HepG2 (cell line): ENCODE measurements around the gene ELN. TPM values are rescaled to one million over a fixed set of nuclear protein-coding genes. Genes with fewer than 3 reads are reported as not detected.

Experiments
- ATF2 ChIP-seq: sonication (generic); formaldehyde crosslinking; IDR thresholded peaks from 2 replicates; pipeline ENCODE4 v1.4.0; 2020; ENCODE audit warnings: missing genetic modification reagents
- EHMT2 ChIP-seq: fragments of 200-600 bp; sonication (generic); IDR thresholded peaks from 2 replicates; pipeline ENCODE4 v1.7.0; 2017; ENCODE audit warnings: antibody characterized with exemption, low read depth, low read length, borderline replicate concordance
- HOXA3 ChIP-seq: sonication (generic); formaldehyde crosslinking; IDR thresholded peaks from 2 replicates; pipeline ENCODE4 v1.5.0; 2020; ENCODE audit warnings: missing genetic modification reagents
- JUND ChIP-seq: sonication (generic); formaldehyde crosslinking; IDR thresholded peaks from 2 replicates; pipeline ENCODE4 v1.8.0; 2022; ENCODE audit warnings: mild to moderate bottlenecking, missing genetic modification reagents
- MTERF4 ChIP-seq: sonication (generic); formaldehyde crosslinking; IDR thresholded peaks from 2 replicates; pipeline ENCODE4 v1.8.0; 2023; ENCODE audit warnings: mild to moderate bottlenecking, missing genetic modification reagents
- PRDM10 ChIP-seq: sonication (generic); formaldehyde crosslinking; IDR thresholded peaks from 2 replicates; pipeline ENCODE4 v1.4.0; 2020; ENCODE audit warnings: low read depth, missing genetic modification reagents
- PRPF4 ChIP-seq: fragments of 200-400 bp; formaldehyde crosslinking; IDR thresholded peaks from 2 replicates; pipeline ENCODE4 v1.6.1; 2016; ENCODE audit warnings: low read length, low read depth; ENCODE audit not compliant: poor library complexity, severe bottlenecking
- RNF219 ChIP-seq: sonication (generic); formaldehyde crosslinking; IDR thresholded peaks from 2 replicates; pipeline ENCODE4 v1.5.0; 2020; ENCODE audit warnings: mild to moderate bottlenecking, missing genetic modification reagents
- SUZ12 ChIP-seq: fragments of 150-350 bp; IDR thresholded peaks from 2 replicates; pipeline ENCODE4 v1.6.1; 2014; ENCODE audit warnings: low read depth, low read length
- ZFP41 ChIP-seq: sonication (generic); formaldehyde crosslinking; IDR thresholded peaks from 2 replicates; pipeline ENCODE4 v1.4.0; 2020; ENCODE audit warnings: mild to moderate bottlenecking, missing genetic modification reagents, borderline replicate concordance
- ZFP91 ChIP-seq: sonication (generic); formaldehyde crosslinking; IDR thresholded peaks from 2 replicates; pipeline ENCODE4 v1.9.0; 2022; ENCODE audit warnings: missing genetic modification reagents, mild to moderate bottlenecking, borderline replicate concordance
- ZMYM2 ChIP-seq: sonication (generic); formaldehyde crosslinking; IDR thresholded peaks from 2 replicates; pipeline ENCODE4 v1.8.0; 2022; ENCODE audit warnings: mild to moderate bottlenecking, missing genetic modification reagents
- ZNF121 ChIP-seq: sonication (generic); formaldehyde crosslinking; IDR thresholded peaks from 2 replicates; pipeline ENCODE4 v1.5.0; 2020; ENCODE audit warnings: mild to moderate bottlenecking, missing genetic modification reagents
- ZNF256 ChIP-seq: sonication (generic); formaldehyde crosslinking; conservative IDR thresholded peaks from 2 replicates; pipeline ENCODE4 v1.4.0; 2020; ENCODE audit warnings: missing genetic modification reagents
- ZNF317 ChIP-seq: sonication (generic); formaldehyde crosslinking; IDR thresholded peaks from 2 replicates; pipeline ENCODE4 v1.5.0; 2020; ENCODE audit warnings: mild to moderate bottlenecking, missing genetic modification reagents
- ZNF326 ChIP-seq: sonication (generic); formaldehyde crosslinking; IDR thresholded peaks from 2 replicates; pipeline ENCODE4 v1.4.0; 2020; ENCODE audit warnings: missing genetic modification reagents, borderline replicate concordance
- ZNF850 ChIP-seq: sonication (generic); formaldehyde crosslinking; conservative IDR thresholded peaks from 2 replicates; pipeline ENCODE4 v1.9.0; 2021; ENCODE audit warnings: mild to moderate bottlenecking, missing genetic modification reagents
- polyA plus RNA-seq, 8 experiments: library from polyadenylated mRNA; depleted of rRNA in 3 of 8; stranded (reverse) in 7 of 8; unstranded in 1 of 8; fragments of >200 nt; fragmentation: Illumina TruSeq in 4 of 8; extraction: Trizol in 4 of 8; gene quantifications; 2 replicates each; pipeline versions ENCODE4 v1.2.1 to v1.2.3, GENCODE V29; 2011 to 2016; ENCODE audit warnings: low read depth in 4 of 8, missing spikeins in 1 of 8, mixed read lengths in 1 of 8; ENCODE audit not compliant: insufficient read depth in 1 of 8
- total RNA-seq, 5 experiments: library from RNA; depleted of rRNA; stranded (reverse); fragments of >200 nt; fragmentation: Illumina TruSeq; extraction: Trizol; gene quantifications; 2 replicates each; pipeline ENCODE4 v1.2.3, GENCODE V29; 2016; ENCODE audit warnings: low read depth in 1 of 5

ELN gene
- total and polyA plus RNA-seq, 2 of the 13 experiments (the other 11 are each of a cell fraction or from before 2014, with no cell fraction given): 0.15 to 0.37 TPM

- TF ChIP-seq PRDM10 (CRISPR knock-in tag): 0 out of 2 replicates have a peak, but pooled peaks have one; percentile 63
- no peak for TF ChIP-seq MTERF4 (CRISPR knock-in tag)
- TF ChIP-seq ZFP91 (CRISPR knock-in tag): 0 out of 2 replicates have a peak, but pooled peaks have one; percentile 44
- TF ChIP-seq ZNF326: no peak
- peak; percentile 34; the same call in 1 of the 2 replicates for TF ChIP-seq ZNF121 (CRISPR knock-in tag)
- no peak for TF ChIP-seq ZNF850 (CRISPR knock-in tag)
- TF ChIP-seq ZFP41: no peak
- TF ChIP-seq ZMYM2 (CRISPR knock-in tag): peak; percentile 96
- no peak for TF ChIP-seq SUZ12
- TF ChIP-seq ZNF317 (CRISPR knock-in tag): no peak
- TF ChIP-seq PRPF4: no peak
- peak; percentile 33; the same call in 1 of the 2 replicates for TF ChIP-seq RNF219
- TF ChIP-seq ZNF256 (CRISPR knock-in tag): no peak
- no peak for TF ChIP-seq EHMT2
- peak; percentile 89 for TF ChIP-seq ATF2 (CRISPR knock-in tag)
- TF ChIP-seq JUND (CRISPR knock-in tag): peak; percentile 70; the same call in 1 of the 2 replicates
- TF ChIP-seq HOXA3 (CRISPR knock-in tag): peak; percentile 33; the same call in 1 of the 2 replicates
Observed at GRCh38 chr7:74061840-74062539, 34.0 kb downstream of the ELN start (continued).
